Measurements from ENCODE around the gene HDLBP. TPM values are rescaled to one million over a fixed set of nuclear protein-coding genes. Genes with fewer than 3 reads are reported as not detected.
"Not testable (repeated sequence)": the region's sequence is repeated elsewhere in the genome, so short reads cannot be mapped to it uniquely, and the experiment has no call there.

Gene HDLBP
- total RNA-seq, 4 donors from 2014 or later: 303 to 490 (median 435) TPM

DNA sequence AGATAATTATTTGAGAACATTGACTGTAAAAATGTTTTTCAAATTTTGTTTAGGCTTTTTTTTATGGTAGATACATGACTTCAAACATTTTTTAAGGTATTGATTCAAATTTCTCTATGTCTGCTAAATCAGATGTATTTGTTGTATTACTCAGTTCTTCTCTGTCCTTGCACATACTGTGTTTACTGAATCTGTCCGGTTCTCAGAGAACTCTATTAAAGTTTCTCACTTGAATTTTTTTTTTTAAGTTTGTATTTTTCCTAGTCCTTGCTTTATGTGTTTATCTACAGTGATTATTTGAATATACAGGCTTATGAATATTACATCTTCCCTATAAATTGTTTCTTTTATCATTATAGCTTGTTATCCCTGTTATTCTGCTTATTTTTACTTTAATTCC is 5.6 kb upstream of the HDLBP start:
- peaks cover 40 to 52% of the 10 kb centered on the region in 2 donors for H3K4me1 ChIP-seq
- intact Hi-C loops (cut with DNase I): no loop called here
- no peak for DNase-seq
- WGBS, 2 donors: 44 to 54% methylated on average over 1 of the region's 1 CpG
- no peak overlapping the region for H3K4me3 ChIP-seq (replicated peaks in 1 of 3)
- H3K9me3 ChIP-seq: no peaks in the 10 kb centered on the region
- no peaks in the 10 kb centered on the region for H3K36me3 ChIP-seq
- no peak for TF ChIP-seq POLR2A (IDR thresholded peaks at IDR 0.05)
- TF ChIP-seq, protein P1, sequence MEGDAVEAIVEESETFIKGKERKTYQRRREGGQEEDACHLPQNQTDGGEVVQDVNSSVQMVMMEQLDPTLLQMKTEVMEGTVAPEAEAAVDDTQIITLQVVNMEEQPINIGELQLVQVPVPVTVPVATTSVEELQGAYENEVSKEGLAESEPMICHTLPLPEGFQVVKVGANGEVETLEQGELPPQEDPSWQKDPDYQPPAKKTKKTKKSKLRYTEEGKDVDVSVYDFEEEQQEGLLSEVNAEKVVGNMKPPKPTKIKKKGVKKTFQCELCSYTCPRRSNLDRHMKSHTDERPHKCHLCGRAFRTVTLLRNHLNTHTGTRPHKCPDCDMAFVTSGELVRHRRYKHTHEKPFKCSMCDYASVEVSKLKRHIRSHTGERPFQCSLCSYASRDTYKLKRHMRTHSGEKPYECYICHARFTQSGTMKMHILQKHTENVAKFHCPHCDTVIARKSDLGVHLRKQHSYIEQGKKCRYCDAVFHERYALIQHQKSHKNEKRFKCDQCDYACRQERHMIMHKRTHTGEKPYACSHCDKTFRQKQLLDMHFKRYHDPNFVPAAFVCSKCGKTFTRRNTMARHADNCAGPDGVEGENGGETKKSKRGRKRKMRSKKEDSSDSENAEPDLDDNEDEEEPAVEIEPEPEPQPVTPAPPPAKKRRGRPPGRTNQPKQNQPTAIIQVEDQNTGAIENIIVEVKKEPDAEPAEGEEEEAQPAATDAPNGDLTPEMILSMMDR (IDR thresholded peaks at IDR 0.05): no peak
- no peak overlapping the region for H3K27ac ChIP-seq
- H3K27me3 ChIP-seq: no peaks in the 10 kb centered on the region

DNA sequence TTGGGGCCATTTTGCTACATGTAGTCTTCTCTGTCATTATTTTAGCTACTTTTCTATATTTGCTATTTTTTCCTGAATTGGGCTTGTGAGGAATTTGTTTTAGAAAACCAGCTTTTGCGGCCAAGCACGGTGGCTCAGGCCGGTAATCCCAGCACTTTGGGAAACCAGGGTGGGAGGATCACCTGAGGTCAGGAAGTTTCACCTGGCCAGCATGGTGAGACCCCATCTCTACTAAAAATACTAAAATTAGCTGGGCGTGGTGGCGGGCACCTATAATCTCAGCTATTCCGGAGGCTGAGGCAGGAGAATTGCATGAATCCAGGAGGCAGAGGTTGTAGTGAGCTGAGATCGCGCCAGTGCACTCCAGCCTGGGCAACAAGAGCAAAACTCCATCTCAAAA is 4.9 kb upstream of the HDLBP start:
- Histone ChIP-seq H3K36me3 (no peaks in the 10 kb centered on the region), H3K9me3 (no peaks in the 10 kb centered on the region), H3K4me3 (replicated peaks in 1 of 3) (no peak overlapping the region), H3K27ac (no peak overlapping the region), H3K4me1 (peaks cover 40 to 52% of the 10 kb centered on the region in 2 donors), H3K27me3 (no peaks in the 10 kb centered on the region)
- TF ChIP-seq, protein P1 (IDR thresholded peaks at IDR 0.05): no peak
- TF ChIP-seq POLR2A (IDR thresholded peaks at IDR 0.05): no peak
- DNase-seq: no peak
- 94 to 97% methylated on average over 8 of the region's 8 CpGs for WGBS, 2 donors
- intact Hi-C loops (cut with DNase I): no loop called here

DNA sequence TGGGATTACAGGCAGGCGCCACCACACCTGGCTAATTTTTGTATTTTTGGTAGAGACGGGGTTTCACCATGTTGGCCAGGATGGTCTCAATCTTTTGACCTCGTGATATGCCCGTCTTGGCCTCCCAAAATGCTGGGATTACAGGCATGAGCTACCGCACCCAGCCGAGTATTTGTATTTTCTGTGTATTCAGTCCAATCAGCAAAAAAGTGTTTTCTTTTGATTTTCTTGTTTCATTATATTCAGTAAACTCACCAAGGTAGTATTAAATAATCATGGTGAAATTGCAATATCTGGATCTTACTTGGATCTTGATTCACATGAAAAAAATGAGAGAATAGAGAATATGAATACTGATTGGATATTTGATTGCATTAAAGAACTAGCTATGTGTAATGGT is 3.4 kb upstream of the HDLBP start:
- not testable (repeated sequence) for H3K4me3 ChIP-seq (replicated peaks in 1 of 3); H3K27me3 ChIP-seq; H3K36me3 ChIP-seq; DNase-seq; H3K27ac ChIP-seq; H3K9me3 ChIP-seq
- intact Hi-C loops (cut with DNase I): loop anchor here (5.0 kb wide), 2 partner anchors 33 to 47 kb away; no protein-coding TSS in a partner anchor
- H3K4me1 ChIP-seq: peaks cover 45 to 57% of the 10 kb centered on the region in 2 donors
- 91 to 93% methylated on average over 6 of the region's 6 CpGs for WGBS, 2 donors

DNA sequence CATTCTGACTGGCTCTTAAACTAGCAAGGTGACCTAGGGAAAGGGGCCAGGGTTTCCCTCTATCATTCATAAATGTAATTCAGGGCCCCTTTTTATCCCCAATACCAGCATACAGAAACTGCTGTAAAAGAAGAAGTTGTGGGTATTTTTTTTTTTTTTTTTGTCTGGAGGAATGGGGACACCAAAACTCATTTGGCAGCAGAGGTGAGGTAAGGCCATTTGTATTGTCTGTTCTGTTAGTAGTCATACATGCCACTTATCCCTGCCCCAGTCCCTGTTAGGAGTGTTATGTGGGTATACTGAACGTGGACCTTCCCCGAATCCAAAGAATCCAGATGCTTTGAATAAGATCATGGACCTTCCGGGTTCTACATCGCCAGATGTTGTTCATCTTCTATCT is 1.9 kb upstream of the HDLBP start:
- Histone ChIP-seq H3K27me3 (no peaks in the 10 kb centered on the region), H3K4me1 (peaks cover 45 to 64% of the 10 kb centered on the region in 2 donors), H3K36me3 (no peaks in the 10 kb centered on the region), H3K4me3 (replicated peaks in 1 of 3) (peak overlapping the region in 1 of 3 donors; percentile 98), H3K9me3 (no peaks in the 10 kb centered on the region), H3K27ac (no peak overlapping the region)
- WGBS, 2 donors: 72 to 76% methylated on average over 4 of the region's 4 CpGs
- no peak for TF ChIP-seq POLR2A (IDR thresholded peaks at IDR 0.05)
- TF ChIP-seq, protein P1 (IDR thresholded peaks at IDR 0.05): no peak
- DNase-seq: no peak
- intact Hi-C loops (cut with DNase I): loop anchor here (5.0 kb wide), 2 partner anchors 35 to 45 kb away; no protein-coding TSS in a partner anchor

DNA sequence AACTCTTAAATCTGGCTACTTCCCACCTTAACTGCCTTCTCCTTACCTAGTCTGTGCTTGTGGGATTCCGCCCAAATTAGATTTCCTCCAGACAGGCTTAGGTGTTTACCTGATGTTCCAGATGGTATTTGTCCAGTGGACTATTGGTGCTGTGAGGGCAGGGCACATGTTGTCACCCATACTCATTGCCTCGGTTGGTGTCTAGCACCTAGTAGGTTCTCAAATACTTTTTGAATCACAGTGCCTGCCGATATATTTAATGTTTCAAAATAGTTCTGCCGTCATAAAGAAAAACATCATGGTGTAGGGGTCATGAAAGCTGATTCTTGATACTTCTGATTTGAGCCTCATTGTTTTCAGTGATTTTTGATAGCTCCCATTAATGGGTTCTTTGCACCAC is 1.4 kb upstream of the HDLBP start:
- Histone ChIP-seq H3K27ac (peak overlapping the region; percentile 87 to 99 (median 87)), H3K4me1 (peaks cover 40 to 59% of the 10 kb centered on the region in 2 donors), H3K27me3 (no peaks in the 10 kb centered on the region), H3K4me3 (replicated peaks in 1 of 3) (peak overlapping the region; percentile 19 to 98 (median 75)), H3K9me3 (no peaks in the 10 kb centered on the region), H3K36me3 (no peaks in the 10 kb centered on the region)
- intact Hi-C loops (cut with DNase I): loop anchor here (5.0 kb wide), 2 partner anchors 35 to 45 kb away; no protein-coding TSS in a partner anchor
- WGBS, 2 donors: 12 to 22% methylated on average over 4 of the region's 4 CpGs
- no peak for DNase-seq
- no peak for TF ChIP-seq POLR2A (IDR thresholded peaks at IDR 0.05)
- TF ChIP-seq, protein P1 (IDR thresholded peaks at IDR 0.05): no peak
